Stimulated activated CD4-positive, alpha-beta T cell treated with anti-CD3 and anti-CD28 coated beads, Interleukin-2, amount 100 ng/mL, for 4 hours (primary cell): Measurements from ENCODE around the gene FAM3C.
A peak's percentile ranks its signal among the peaks of the same experiment; 100 is the strongest.

Experiments used
- DNase-seq: peaks from one replicate; pipeline ENCODE4 v3.0.0-alpha.2; 2020; ENCODE audit warnings: low read depth

FAM3C gene

GRCh38 chr7:121410829-121411596 lies 14.9 kb upstream of the FAM3C start:
- no peak for DNase-seq

- no peak for DNase-seq
These were observed 10.8 kb upstream of the FAM3C start for GRCh38 chr7:121406944-121407343.

- no peak for DNase-seq
These were observed 10.4 kb upstream of the FAM3C start for GRCh38 chr7:121406461-121406860.

- no peak for DNase-seq
These were observed 8.2 kb upstream of the FAM3C start for GRCh38 chr7:121404348-121404747.

DNA sequence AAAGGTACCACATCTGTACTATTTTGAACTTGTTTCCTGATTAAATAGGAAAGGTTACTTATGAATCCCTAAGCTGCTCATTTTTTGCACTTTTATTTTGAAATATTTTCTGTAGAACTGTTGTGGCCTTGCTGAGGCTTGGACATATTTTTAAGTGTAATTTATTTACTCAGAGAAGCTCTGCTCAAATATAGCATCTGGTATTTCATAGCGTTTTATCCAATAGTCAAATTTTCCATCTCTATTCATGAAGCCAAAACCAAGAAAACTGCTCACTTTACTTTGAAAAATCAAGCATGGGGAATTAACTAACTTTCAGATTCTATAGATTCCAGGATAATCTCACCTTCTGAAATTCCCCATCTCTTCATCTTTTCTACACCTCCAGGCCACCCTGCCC lies 6.6 kb upstream of the FAM3C start:
- DNase-seq = no peak

GRCh38 chr7:121401896-121402295 lies 5.8 kb upstream of the FAM3C start:
- DNase-seq = no peak

- DNase-seq = no peak
These were observed 2.1 kb upstream of the FAM3C start for GRCh38 chr7:121398246-121398645.

- DNase-seq = no peak
These were observed 1.7 kb upstream of the FAM3C start for GRCh38 chr7:121397822-121398221.

DNA sequence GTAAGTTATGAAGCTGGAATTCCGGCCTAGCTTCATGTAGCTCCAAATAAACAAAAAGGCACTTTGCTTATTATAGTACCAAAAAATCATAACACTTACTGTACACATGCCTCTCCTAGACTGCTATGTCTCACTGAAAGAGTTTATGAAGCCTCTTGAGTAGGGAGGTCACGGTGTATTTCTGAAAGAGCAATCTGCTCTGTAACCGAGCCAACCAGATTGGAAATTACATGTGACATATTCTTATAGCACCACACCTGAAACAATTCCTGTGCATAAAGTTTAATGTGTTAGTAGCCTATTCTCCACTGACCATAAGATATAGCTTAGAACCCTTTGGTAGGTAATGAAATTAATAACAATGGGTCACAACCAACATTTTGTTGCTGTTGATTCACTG lies 1.3 kb upstream of the FAM3C start:
- no peak for DNase-seq

- peak; percentile 16 for DNase-seq
These were observed 581 bp downstream of the FAM3C start for GRCh38 chr7:121395494-121395960.

GRCh38 chr7:121394709-121395140 lies 1.4 kb downstream of the FAM3C start:
- DNase-seq = no peak

- no peak for DNase-seq
These were observed 3.1 kb downstream of the FAM3C start for GRCh38 chr7:121393005-121393366.

- no peak for DNase-seq
These were observed 3.7 kb downstream of the FAM3C start for GRCh38 chr7:121392277-121393004.

- DNase-seq = no peak
These were observed 4.4 kb downstream of the FAM3C start for GRCh38 chr7:121391686-121392085.

- no peak for DNase-seq
These were observed 5.5 kb downstream of the FAM3C start for GRCh38 chr7:121390617-121391016.

DNA sequence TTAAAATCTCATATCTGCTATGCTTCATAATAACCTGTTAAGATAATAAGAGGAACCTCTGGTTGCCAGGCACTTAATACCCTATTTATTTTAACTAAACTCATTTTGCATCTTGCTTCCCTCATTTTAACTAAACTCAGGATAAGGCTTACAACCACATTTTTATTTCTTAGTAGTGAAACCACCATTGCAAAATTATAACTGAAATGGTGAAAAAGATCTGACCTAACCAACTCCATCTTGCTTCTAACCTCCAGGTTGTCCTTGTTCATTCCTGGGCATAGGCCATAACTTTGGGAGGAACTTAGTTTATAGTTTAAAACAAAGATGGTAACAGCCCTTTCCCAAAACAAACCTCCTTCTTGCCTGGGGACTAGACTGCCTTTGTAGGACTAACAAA lies 6.0 kb downstream of the FAM3C start:
- no peak for DNase-seq

DNA sequence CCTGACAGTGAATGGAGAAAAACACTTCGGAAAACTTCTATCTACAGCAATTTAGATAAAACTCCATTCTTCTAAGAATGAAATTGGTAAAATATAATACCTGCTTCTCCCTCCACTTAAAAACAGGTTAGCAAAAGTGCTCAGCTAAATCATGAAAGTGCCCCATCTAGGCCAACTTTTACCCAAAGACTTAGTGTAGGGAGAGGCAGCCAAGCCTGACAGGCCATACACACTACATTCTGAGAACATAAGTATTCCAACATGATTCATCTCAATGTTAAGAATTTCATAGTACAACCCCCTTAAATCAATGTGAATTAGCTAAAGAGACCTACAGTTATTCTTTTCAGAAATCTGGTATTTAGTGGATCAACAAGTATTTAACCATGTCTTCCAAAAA lies 7.2 kb downstream of the FAM3C start:
- DNase-seq = no peak

- DNase-seq = no peak
These were observed 10.3 kb downstream of the FAM3C start for GRCh38 chr7:121385800-121386179.

DNA sequence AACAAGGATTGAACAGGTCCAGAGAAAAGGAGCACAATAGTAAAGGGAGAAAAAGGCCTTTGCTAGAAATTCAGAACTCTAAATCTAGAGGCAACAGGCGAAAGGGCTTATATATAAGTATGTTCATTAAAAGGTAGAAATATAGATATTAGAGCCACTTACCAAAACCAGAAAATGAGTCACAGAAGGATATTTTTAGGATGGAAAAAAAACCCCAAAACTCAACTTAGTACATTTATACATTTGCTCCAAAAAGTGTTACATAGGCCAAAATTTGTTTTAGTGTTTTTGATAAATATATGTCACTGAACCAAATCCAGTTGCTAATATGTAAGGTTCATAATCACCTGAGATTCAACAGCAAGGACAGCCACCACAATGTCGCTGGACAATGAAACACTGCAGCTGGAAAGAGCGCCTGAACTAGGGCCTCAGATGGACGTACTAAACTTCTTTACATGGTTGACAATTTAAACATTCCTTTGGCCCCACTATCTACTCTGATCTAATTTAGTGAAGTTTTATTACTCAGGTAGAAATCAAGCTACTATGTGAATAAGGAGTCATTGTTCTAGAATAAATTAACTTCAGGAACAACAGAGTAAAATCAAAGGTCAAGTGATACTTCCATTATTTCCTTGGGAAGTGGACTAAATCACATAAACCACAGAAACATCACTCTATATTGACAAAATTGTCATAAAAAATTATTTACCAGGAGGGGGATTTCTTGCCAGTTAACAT lies 10.9 kb downstream of the FAM3C start:
- DNase-seq = no peak

DNA sequence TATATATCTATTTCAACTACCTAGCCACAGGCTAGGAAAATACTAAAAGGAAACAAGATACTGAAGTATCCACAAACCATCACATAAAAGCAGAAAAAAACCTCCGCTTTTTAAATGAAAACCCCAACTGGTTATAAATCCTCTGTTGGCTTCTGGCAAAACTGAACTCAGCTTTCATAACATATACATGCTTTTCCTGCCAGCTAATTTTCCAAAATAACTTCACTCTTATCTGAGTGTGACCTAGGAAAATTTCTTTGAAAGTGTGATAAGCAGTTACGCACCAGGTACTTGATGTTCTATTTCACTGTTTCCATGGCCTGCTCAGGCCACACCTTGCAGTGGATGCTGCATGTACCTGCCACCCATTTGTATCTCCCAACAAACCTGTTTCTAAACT lies 11.8 kb downstream of the FAM3C start:
- DNase-seq = no peak

DNA sequence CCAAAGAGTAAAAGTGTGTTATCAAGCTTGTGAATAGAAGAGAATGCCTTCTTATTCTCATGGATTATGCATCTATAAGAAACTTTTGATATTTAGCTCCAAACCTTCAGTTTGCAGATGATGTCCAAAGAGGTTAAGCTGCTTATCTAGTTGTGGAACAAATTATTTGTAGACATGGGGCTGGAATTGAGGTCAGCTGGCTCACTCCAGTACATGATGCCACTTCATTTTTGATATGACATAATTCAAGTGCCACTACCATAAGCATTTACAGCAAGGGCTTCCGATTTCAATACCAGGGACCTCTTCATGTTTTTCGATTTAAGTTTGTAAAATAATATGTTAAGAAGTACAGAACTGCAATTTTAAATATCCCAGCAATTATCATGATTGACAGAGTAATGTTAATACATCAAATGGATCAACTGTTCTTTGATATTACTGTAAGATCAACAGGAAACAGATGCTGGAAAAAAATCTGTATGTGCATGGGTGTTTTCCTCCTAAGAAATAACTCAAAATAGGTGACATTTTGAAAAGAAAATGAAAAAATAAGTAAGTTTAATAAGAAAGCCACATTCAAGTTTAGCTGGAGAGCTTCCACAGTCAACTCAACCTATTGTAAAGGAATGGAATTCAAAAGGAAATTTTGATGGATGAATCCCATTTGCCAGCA lies 12.7 kb downstream of the FAM3C start:
- DNase-seq = no peak

- no peak for DNase-seq
These were observed 13.6 kb downstream of the FAM3C start for GRCh38 chr7:121382473-121382872.
